22Rv1 (cell line): ENCODE measurements around the gene TRPV4.

Experiments
- ZFX ChIP-seq: fragments of 450-650 bp; IDR thresholded peaks from 2 replicates; pipeline ENCODE4 v1.6.1; 2017; ENCODE audit warnings: antibody characterized with exemption, borderline replicate concordance
- TF ChIP-seq, protein P1 (sequence below): fragments of 450-650 bp; IDR thresholded peaks from 2 replicates; pipeline ENCODE4 v1.5.1; 2017; ENCODE audit warnings: mild to moderate bottlenecking

DNA sequence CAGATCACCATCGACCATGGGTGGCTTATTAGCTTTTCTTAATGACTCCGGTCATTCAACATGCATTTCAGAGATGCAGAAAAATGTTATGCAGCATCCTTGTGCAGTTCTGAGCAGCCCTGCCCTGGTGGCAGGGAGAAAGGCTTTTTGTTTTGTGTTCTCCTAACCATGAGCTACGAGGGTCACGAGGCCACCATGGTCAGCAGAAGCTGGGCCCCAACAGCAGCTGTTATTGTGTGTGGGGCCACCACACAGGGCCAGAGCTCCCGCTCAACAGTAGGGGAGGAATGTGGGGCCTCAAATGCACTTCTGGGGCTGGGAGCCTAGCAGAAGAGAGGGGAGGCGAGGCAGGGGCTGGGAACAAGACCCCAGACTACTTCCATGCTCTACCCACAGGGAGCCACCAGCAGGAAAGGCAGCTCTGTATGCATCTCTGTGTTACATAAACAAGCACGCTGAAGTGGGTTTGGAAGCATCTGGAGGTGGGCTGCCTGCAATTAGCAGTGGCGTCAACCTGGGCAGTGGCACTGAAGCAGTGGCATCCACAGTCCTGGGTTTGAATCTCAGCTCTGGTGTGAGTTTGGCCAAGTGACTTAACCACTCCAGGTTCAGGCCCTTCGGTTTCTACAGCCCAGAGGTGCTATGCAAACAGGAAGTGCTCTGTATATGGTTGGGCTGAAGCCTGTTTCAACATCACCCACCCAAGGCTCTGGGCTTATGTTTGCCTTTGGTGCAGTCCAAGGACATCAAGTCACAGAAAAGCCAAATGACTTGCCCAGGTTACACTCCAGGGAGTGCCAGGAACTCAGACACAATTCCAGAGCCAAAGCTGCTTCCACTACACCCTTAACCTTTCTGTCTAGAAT lies 30.9 kb upstream of the TRPV4 start:
- TF ChIP-seq, protein P1, sequence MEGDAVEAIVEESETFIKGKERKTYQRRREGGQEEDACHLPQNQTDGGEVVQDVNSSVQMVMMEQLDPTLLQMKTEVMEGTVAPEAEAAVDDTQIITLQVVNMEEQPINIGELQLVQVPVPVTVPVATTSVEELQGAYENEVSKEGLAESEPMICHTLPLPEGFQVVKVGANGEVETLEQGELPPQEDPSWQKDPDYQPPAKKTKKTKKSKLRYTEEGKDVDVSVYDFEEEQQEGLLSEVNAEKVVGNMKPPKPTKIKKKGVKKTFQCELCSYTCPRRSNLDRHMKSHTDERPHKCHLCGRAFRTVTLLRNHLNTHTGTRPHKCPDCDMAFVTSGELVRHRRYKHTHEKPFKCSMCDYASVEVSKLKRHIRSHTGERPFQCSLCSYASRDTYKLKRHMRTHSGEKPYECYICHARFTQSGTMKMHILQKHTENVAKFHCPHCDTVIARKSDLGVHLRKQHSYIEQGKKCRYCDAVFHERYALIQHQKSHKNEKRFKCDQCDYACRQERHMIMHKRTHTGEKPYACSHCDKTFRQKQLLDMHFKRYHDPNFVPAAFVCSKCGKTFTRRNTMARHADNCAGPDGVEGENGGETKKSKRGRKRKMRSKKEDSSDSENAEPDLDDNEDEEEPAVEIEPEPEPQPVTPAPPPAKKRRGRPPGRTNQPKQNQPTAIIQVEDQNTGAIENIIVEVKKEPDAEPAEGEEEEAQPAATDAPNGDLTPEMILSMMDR = no peak
- no peak for TF ChIP-seq ZFX
